ENCODE results near the gene HOXA9.

GRCh38 chr7:27161214-27161720 is 4.1 kb downstream of the HOXA9 start:
- TF ChIP-seq REST (IDR thresholded peaks at IDR 0.05) (no peak), CTCF (IDR thresholded peaks at IDR 0.05; ENCODE audit: low read depth, low read length, missing input control) (no peak), EGR1 (IDR thresholded peaks at IDR 0.05; ENCODE audit: low read depth in 2 of 2) (no peak), ZBTB33 (IDR thresholded peaks at IDR 0.05) (no peak), ATF3 (IDR thresholded peaks at IDR 0.05) (no peak), GABPA (IDR thresholded peaks at IDR 0.05 in 1 of 2, conservative IDR thresholded peaks at IDR 0.05 in 1 of 2) (no peak), JUND (IDR thresholded peaks at IDR 0.05) (no peak)
